ENCODE results near the gene CDH12. TPM values are rescaled to one million over a fixed set of nuclear protein-coding genes. Genes with fewer than 3 reads are reported as not detected.

Gene CDH12
- total RNA-seq, 4 donors from 2014 or later = not detected

GRCh38 chr5:21802869-21803490 is 1050.2 kb downstream of the CDH12 start:
- ATAC-seq (ENCODE audit: low FRiP score) (no peak), DNase-seq (ENCODE audit: low spot score) (no peak)
- no peak for TF ChIP-seq CTCF (IDR thresholded peaks at IDR 0.05)

GRCh38 chr5:21802100-21802499 is 1051.0 kb downstream of the CDH12 start:
- DNase-seq (ENCODE audit: low spot score) = no peak
- no peak for ATAC-seq (ENCODE audit: low FRiP score)
- no peak for TF ChIP-seq CTCF (IDR thresholded peaks at IDR 0.05)

GRCh38 chr5:21792748-21793147 is 1060.4 kb downstream of the CDH12 start:
- DNase-seq (ENCODE audit: low spot score) (no peak), ATAC-seq (ENCODE audit: low FRiP score) (no peak)
- TF ChIP-seq CTCF (IDR thresholded peaks at IDR 0.05) = no peak

GRCh38 chr5:21791304-21791703 is 1061.8 kb downstream of the CDH12 start:
- no peak for TF ChIP-seq CTCF (IDR thresholded peaks at IDR 0.05)
- DNase-seq (ENCODE audit: low spot score) (no peak), ATAC-seq (ENCODE audit: low FRiP score) (no peak)

GRCh38 chr5:21784487-21784886 is 1068.7 kb downstream of the CDH12 start:
- TF ChIP-seq CTCF (IDR thresholded peaks at IDR 0.05) = no peak
- DNase-seq (ENCODE audit: low spot score) (no peak), ATAC-seq (ENCODE audit: low FRiP score) (no peak)

- ATAC-seq (ENCODE audit: low FRiP score) (no peak), DNase-seq (ENCODE audit: low spot score) (no peak)
- no peak for TF ChIP-seq CTCF (IDR thresholded peaks at IDR 0.05)
Measured at GRCh38 chr5:21783074-21783679, 1070.0 kb downstream of the CDH12 start.

GRCh38 chr5:21776466-21776865 is 1076.7 kb downstream of the CDH12 start:
- ATAC-seq (ENCODE audit: low FRiP score) (no peak), DNase-seq (ENCODE audit: low spot score) (no peak)
- no peak for TF ChIP-seq CTCF (IDR thresholded peaks at IDR 0.05)
